NB4 (cell line): Measurements from ENCODE around the gene UBN1.

Experiments used
- CTCF ChIP-seq: IDR thresholded peaks from one replicate; pipeline ENCODE4 v1.5.1; 2012; ENCODE audit warnings: low read depth, low read length
- MAX ChIP-seq: IDR thresholded peaks from 2 replicates; pipeline ENCODE4 v1.6.1; 2011; ENCODE audit warnings: low read depth, low read length
- MYC ChIP-seq: IDR thresholded peaks from 2 replicates; pipeline ENCODE4 v1.6.1; 2011; ENCODE audit warnings: low read depth, low read length
- POLR2A ChIP-seq: IDR thresholded peaks from 2 replicates; pipeline ENCODE4 v1.6.1; 2011; ENCODE audit warnings: mild to moderate bottlenecking; ENCODE audit not compliant: insufficient read length; ENCODE audit errors: extremely low read depth

- TF ChIP-seq CTCF = no peak
- no peak for TF ChIP-seq POLR2A
- no peak for TF ChIP-seq MAX
- no peak for TF ChIP-seq MYC
Observed at GRCh38 chr16:4880006-4880580, 32.8 kb downstream of the UBN1 start.
